Upper lobe of left lung (tissue), 4 donors: ENCODE data around the gene ELP6.

Experiments used
- CTCF ChIP-seq, 6 experiments: fragments of 450-650 bp in 4 of 6; fragments of 200-600 bp in 2 of 6; sonication (generic) in 2 of 6; IDR thresholded peaks; one replicate each; pipeline ENCODE4 v1.5.1; 2016 to 2019; ENCODE audit warnings: antibody characterized with exemption in 6 of 6
- EP300 ChIP-seq, 4 donors: sonication (generic); formaldehyde crosslinking; IDR thresholded peaks; one replicate each; pipeline ENCODE4 v1.5.1; 2017; ENCODE audit warnings: antibody characterized with exemption in 4 of 4, control low read depth in 2 of 4
- POLR2A ChIP-seq, 4 donors: fragments of 450-650 bp; IDR thresholded peaks; one replicate each; pipeline ENCODE4 v1.5.1; 2016 to 2017; ENCODE audit warnings: antibody characterized with exemption in 4 of 4, mild to moderate bottlenecking in 2 of 4
- POLR2AphosphoS5 ChIP-seq, 2 donors: sonication (generic); formaldehyde crosslinking; IDR thresholded peaks; one replicate each; pipeline ENCODE4 v1.5.1; 2017; ENCODE audit warnings: antibody characterized with exemption in 2 of 2

- TF ChIP-seq EP300 (IDR thresholded peaks at IDR 0.05) = no peak
- no peak for TF ChIP-seq CTCF (IDR thresholded peaks at IDR 0.05)
- TF ChIP-seq POLR2AphosphoS5 (IDR thresholded peaks at IDR 0.05) = no peak
- TF ChIP-seq POLR2A (IDR thresholded peaks at IDR 0.05) = no peak
Measured at GRCh38 chr3:47525617-47526016, 12.1 kb upstream of the ELP6 start.
